ENCODE results near the gene NKX1-1. TPM values are rescaled to one million over a fixed set of nuclear protein-coding genes. Genes with fewer than 3 reads are reported as not detected.

The NKX1-1 gene
- total RNA-seq, 1 experiment from 2014 or later: not detected

GRCh38 chr4:1416948-1417260, 10.7 kb upstream of the NKX1-1 start:
- no peak for DNase-seq (ENCODE audit: low read depth)

DNA sequence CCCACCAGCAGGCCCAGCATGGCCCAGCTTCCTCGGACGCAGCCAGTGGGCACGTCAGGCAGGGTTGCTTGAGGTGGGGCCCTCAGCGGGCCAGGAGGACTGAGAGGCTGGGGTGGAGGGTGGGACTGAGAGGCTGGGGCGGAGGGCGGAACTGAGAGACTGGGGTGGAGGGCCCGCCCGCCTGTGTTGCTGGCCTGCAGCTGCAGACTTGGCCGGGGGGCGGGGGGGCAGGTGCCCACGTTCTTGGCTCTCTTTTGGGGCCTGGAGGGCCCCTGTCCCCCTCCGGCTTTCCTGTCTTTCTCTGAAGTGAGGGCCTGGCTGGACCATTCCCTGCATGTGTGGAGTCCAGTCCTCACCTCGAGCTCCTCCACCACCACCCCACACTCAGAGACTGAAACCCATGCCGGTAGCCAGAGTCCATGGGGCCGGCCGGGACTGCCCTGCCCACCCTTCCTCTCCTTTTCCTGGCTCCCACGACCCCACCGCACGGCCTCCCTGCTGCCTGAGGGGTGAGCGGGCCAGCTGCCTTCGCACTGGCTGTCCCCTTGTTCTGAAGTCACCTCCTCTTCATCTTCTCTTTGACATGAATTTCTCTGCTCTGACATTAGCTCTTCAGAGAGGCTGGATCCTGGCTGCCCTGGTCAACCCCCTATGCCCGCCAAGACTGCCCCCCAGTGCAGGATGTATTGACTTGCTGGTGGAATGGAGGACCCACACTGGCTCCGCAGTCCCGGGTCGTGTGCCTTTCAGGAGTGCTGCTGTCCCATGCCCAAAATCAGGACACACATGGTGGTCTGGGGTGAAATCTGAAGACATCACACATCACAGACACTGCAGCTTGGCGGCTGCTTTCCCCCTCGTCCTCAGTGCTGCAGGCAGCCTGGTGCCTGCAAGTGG, 10.1 kb upstream of the NKX1-1 start:
- DNase-seq (ENCODE audit: low read depth): no peak

- no peak for DNase-seq (ENCODE audit: low read depth)
These were observed 9.4 kb upstream of the NKX1-1 start for GRCh38 chr4:1415681-1415981.

DNA sequence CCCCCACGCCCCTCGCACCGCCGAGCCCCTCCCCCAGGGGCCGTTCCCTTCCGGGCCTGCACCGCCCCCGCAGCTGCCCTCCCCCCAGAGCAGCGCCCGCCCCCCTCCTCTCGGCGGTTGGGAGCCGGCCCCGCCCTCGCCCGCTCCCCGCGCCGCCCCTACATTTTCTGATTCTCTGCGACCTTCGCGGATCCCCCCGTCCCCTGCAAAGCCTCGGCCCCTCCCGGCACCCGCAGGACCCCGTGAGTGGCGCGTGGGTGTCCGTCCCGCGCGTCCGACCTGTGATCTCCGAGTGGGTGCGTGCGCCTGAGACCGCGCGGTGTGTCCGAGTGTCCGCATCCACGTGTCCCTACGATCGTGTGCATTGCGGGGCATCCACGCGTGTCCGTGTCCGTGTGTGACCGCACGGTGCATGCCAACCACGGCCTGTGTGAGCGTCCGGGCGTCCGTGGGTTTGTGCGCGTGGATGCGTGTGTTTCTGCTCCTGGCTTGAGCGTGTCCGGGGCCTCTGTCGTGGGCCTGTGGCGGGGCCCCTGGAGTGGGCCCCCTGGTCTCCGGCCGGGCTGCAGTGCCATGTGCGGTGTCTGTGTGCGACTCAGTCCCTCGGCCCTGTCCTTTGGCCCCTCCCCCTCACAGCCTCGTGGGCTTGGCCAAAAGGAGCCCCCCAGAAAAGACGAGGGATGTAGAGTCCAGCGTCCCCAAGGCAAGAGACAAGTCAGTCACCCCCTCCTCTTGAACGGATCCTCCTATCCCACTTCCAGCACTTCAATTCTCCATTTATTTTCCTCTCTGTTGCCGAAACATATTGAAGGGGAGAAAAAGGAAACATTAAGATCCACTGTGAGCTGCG, 8.8 kb upstream of the NKX1-1 start:
- no peak for DNase-seq (ENCODE audit: low read depth)

DNA sequence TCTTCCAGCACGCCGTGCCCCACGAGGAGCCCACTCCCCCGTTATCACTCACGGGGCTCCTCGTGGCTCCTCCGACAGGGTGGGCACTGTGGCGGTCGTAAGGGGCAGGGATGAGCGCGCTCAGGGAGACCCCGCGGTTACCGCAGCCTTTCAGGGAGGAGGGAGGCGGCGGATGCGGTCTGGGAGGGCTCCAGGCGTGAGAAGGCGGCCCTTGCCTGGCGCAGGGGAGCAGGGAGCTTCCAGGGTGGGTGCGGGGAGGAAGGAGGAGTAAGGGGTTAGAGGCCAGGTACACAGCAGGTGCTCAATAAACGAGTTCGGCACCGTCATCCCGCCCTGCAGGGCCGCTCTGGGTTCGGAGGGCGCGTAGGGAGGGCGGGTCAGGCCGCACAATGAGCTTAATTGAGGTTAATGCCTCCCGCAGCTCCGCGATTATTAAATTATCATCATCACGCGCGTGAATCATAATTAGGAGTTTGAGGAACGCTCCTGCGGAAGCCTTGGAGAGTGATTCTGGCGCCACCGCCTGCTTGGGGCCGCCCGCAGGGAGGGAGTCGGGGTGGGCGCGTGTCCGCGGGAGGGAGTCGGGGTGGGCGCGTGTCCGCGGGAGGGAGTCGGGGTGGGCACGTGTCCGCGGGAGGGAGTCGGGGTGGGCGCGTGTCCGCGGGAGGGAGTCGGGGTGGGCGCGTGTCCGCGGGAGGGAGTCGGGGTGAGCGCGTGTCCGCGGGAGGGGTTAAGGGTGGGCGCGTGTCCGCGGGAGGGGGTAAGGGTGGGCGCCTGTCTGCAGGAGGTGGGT, 7.6 kb upstream of the NKX1-1 start:
- DNase-seq (ENCODE audit: low read depth): no peak

DNA sequence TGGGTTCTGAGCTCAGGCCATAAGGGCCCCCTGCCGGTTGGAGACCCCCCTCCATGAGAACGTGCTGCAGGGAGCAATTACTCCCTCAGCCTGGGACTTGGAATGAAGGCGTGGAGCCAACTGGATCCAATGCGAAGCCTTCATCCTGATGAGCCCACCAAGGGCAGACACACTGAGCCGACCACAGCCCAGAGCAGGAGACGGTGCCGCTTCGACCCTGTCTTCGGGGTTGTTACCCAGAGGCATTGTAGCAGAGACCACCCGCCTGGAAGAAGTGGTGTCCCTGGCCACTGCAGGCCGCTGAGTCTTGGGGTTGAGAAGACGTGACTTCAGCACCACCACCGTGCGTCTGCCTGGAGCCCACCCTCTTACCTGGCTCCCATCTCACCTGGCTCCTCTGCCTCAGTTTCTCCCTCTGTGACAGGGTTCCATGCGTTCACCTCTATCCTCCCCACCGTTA, 7.0 kb upstream of the NKX1-1 start:
- DNase-seq (ENCODE audit: low read depth): no peak

DNA sequence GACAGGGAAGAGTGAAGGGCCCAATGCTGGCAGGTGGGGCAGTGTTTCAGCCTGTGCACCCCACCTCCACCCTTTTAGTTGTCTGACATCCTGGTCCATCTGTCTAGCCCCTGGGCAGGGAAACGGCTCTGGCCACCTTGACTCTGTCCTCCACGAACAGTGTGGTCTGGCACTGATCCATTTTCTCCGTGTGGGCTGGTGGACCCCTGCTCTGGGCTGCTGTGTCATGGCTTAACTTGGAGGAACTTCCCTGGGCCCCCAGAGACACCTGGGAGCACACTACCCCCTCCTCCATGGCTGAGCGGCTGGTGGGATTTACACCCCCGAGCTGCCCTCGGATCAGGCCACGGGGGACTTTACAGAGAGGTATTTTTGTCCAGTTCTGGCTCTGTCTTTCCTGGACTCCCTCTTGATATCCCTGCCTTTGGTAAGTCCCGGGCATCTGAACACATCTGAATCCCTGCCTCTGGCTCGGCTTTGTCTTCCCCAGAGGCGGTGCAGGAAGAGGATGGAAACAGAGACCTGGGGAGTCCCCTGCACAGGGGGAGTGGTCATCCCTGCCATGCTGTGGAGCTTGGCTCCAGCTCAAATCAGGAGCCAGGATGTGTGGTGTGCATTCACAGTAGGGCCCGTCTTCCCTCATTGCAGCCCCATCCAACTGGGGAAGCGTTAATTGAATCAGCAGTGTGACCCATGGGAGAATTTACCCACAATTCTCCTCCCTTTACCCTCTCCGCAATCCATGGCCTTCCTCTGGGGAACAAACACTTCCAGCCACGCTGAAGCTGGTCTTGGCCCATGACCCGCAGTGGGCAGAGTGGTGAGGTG, 6.3 kb upstream of the NKX1-1 start:
- DNase-seq (ENCODE audit: low read depth): no peak

DNA sequence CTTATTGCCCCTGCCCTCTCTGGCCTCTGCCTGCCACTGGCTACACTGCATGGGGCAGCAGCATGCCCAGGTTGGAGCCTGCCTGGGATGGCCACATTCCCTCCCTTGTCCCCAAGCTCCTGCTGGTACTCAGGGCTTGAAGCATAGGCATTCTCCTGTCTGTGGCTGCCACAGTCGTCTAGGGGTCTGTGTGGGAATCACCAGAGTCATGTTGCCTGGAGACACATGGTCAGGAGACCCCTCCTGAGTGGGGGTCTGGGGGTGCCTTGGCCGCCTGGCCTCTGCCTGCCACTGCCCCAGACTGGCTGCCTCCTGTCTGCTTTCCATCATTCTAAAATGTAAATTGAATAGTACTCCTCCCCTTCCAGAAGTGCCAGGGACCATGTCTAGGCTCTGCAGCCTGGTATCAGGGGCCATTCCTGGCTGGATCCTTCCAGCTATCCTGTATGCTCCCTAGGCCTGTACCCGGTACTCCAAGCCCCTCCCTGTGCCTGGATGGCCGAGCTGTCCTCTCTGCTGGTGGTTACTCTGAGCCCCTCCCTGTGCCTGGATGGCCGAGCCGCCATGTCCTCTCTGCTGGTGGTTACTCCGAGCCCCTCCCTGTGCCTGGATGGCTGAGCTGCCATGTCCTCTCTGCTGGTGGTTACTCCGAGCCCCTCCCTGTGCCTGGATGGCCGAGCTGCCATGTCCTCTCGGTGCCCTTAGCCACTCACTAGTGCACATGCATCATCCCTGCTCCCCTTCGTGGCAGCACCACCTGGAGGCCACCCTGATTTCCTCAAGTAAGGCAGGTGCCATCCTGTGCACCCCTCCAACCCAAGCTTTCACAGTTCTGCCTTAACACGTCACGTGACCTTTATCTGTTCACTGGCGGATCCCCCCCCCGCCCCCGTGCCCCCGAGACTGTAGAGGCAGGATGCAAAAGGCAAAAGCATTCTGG, 5.5 kb upstream of the NKX1-1 start:
- no peak for DNase-seq (ENCODE audit: low read depth)

DNA sequence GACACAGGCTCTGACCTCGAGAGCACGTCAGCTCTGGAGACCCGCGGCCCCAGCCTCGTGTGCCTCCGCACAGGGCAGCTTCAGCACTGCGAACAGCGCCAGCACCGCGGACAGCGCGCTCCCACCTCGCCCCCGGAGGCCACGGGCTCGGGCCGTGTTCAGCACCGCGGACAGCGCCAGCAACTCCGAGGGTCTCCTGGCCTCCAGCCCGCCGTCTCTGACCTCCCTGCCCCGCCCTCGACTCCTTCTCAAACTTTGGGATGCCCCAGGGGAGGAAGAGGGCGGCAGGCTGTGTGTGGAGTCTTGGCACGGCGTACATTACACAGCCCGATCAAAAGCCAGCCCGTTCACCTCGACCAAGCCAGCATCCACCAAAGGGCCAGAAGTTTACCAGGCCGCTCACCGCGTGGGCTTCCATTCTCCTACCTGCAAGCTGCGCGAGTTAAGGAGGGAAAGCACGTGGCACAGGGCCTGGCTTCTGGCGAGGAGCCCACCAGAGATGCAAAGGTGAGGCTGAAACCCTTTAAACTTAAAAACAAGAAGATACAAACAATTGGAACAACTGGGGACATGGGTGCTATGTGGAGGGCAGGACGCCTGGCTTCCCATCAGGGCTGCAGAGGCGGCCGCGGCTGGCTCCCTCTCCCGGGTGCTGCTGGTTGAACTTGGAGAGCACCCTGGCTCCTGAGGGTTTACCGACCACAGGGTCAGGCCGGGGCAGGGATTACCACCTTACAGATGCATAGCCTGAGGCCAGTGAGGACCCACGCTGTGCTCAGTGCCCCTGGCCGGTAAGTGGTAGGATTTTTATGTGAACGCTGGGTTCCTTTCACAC, 4.5 kb upstream of the NKX1-1 start:
- DNase-seq (ENCODE audit: low read depth): peak; percentile 32

DNA sequence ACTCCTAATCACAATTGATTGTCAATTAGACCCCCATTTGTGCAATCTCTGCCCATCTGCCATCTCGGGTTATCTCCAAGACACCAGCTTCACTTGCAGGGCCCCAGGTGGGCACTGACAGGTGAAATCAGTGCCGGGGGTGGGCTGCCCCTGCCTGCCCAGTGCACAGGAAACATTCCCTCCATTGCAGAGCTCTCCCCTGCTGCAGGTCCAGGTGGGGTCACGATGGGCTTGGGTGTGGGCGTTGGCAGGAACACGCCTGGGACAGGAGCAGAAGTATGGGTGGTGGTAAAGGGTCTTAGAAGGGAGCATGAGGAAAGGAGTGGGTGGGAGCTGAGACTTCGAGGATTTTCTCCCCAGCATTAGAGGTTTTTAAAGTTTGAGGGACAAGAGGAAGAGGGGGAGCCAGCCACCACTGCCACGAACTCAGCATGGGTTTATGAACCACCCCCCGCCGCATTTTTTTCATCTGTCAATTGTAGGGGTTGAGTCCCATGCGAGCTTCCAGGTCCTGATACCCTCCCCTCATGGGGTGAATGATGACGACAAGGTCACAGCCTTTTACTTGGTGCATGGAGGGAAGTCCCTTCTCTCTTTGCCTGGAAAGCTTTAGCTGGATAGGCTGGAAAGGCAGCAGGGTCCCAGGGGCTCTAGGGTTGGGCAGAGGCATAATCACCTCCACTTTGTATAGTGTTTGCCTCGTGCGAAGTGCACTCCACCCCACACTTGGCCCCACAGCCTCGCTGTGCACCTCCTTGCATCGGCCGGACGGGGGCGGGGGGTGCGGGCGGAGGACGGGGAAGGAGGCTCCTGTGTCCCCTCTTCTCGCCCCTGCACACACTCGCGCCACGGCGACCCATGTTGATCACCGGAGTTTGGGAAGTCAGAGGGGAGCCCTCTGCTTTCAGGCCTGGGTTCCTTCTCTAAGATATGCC, 3.5 kb upstream of the NKX1-1 start:
- DNase-seq (ENCODE audit: low read depth): no peak

DNA sequence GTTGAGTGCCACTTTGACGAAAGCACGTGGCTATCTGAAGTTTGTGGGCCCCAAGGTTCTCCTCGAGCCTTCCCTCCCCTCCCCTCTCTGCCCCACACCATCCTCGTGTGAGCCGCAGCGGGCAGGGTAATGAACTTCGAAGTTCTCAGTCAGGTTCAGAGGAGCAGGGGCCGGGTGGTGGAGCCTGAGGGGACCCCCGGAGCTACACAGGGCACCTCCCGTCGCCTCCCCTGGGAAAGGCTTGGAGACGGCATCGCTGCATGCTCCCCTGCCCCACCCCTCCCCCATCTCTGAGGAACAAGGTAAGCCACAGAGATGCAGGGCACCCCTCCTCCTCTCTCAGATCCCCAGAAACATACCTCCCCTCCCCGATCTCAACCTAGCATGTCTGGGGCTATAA, 2.8 kb upstream of the NKX1-1 start:
- DNase-seq (ENCODE audit: low read depth): no peak

DNA sequence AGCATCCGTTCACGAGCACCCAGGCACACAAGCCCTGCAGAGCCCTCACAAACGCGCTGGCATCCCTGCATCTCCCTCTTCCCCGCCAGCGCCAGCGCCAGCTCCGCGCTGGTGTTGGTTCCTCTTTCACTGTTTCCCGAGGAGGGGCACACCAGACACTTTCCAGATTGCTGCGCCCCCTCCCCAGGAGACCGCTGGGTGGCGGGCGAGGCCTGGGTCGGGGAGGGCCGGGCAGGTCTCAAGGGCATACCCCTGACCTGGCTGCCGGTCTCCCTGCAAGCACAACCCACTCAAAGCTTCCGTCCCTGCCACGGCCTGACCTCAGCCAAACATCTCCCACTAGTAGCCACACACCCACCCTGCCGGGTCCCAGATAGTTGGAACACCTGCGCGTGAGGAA, 2.2 kb upstream of the NKX1-1 start:
- DNase-seq (ENCODE audit: low read depth): no peak

DNA sequence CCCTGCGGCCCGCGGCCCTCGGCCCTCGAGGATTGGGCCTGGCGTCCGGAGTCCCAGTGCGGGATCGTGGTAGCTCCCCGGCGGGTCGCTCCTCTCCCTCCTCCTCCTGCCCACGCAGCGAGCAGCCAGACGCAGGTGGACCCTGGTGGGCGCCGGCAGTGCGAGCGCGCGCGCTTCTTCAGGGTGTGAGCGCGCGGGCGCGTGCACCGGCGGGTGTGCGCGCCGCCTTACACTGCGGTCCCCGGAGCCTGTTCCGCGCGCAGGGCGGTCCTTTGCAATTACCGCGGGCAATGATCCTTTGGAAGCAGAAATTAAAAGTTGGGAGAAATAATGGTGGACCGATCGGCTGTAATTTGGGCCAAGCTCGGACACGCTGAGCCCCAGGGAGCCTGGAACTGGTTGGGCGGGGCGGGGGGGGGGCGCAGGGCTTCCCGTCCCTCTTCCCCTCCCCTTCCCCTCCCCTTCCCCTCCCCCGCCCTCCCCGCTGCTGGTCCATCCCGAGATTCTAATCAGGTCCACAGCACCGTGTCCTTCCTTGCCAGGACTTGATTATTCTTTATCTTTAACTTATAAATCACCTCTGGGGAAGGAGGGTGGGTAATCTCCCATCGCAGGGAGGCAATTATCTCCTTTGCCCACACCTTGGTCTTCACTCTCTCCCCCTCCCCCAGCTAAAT, 1.6 kb upstream of the NKX1-1 start:
- no peak for DNase-seq (ENCODE audit: low read depth)

DNA sequence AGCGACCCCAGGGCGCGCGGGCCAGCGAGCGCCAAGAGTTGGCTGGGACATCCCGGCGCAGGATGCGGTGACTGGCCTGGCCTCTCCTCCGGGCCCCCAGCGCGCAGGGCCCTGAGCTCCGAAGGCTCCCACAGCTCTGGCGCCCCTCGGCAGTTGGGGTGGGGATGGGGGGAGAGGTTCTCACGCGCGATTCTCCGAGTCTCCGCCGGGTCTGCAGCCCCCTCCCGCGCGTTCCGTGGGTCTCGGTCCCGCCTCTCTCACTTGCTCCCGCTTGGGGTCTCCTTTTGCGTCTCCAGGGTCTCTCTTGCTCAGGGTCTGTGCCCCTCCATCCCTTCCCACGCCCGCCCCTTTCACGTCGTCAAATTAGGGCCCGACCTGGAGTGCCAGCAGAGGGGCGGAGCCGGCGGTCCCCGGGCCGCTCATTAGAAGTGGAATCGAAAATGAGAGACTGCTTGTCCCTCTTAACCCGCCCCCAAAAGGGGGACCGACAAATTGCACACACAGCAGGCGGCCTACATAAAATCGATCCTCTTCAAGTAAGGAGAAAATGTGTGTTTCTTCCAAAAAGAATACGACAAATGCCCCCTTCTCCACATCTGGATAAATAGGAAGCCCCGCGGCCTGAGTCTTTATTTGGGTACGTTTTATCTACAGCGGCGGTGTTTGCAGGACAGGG, 877 bp upstream of the NKX1-1 start:
- no peak for DNase-seq (ENCODE audit: low read depth)

- DNase-seq (ENCODE audit: low read depth): no peak
These were observed 427 bp downstream of the NKX1-1 start for GRCh38 chr4:1405636-1406393.

DNA sequence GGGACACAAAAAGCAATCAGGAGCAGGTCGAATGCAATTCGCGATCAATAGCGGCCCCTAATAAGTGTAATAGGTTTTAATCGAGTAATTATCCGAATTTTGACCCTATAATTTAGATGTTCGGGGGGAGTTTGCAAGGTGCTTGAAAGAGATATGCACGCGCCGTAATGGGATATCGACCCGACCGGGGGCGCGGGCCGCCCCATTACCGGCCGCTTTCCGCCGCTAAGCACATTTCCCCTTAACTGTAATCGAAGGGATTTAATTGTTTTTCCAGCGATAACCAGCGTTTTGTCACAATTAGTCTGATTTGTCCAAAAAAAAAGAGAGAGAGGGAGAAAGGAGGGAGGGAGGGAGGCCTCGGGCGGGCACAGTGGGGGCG, 997 bp downstream of the NKX1-1 start:
- no peak for DNase-seq (ENCODE audit: low read depth)

Measured in RPMI7951 (cell line).